ENCODE results near the gene DSCAML1.

DNA sequence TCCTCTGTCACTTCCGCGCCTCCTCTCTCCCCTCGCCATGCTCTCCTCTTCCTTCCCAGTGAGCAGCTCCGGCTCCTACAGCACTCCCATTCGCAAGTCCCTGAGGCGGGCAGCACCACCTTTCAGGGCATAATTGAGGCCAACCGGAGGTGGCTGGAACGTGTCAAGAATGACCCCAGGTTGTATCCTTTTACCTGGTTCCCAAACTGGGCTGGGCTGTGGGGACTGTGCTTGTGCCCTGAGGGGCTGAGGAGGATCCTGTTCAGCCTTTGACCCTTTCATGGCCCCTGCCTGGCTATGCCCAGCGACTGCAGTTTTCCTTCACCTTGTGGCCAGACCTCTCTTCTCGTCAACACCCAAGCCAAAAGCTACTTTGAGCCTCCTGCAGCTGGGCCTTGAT, 385.3 kb downstream of the DSCAML1 start:
- TF ChIP-seq EZH2phosphoT487 (IDR thresholded peaks at IDR 0.05; ENCODE audit: borderline replicate concordance, low read depth, low read length): no peak
- TF ChIP-seq, protein P1, sequence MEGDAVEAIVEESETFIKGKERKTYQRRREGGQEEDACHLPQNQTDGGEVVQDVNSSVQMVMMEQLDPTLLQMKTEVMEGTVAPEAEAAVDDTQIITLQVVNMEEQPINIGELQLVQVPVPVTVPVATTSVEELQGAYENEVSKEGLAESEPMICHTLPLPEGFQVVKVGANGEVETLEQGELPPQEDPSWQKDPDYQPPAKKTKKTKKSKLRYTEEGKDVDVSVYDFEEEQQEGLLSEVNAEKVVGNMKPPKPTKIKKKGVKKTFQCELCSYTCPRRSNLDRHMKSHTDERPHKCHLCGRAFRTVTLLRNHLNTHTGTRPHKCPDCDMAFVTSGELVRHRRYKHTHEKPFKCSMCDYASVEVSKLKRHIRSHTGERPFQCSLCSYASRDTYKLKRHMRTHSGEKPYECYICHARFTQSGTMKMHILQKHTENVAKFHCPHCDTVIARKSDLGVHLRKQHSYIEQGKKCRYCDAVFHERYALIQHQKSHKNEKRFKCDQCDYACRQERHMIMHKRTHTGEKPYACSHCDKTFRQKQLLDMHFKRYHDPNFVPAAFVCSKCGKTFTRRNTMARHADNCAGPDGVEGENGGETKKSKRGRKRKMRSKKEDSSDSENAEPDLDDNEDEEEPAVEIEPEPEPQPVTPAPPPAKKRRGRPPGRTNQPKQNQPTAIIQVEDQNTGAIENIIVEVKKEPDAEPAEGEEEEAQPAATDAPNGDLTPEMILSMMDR (conservative IDR thresholded peaks at IDR 0.05; ENCODE audit: low read length): no peak

Measured in OCI-LY7 (cell line).